ENCODE measurements around the gene CTDSP2. TPM values are rescaled to one million over a fixed set of nuclear protein-coding genes. Genes with fewer than 3 reads are reported as not detected.
A peak's percentile ranks its signal among the peaks of the same experiment; 100 is the strongest.

The CTDSP2 gene
- total RNA-seq, 4 donors from 2014 or later, result 87.5 to 196 (median 128) TPM

- no peaks in the 10 kb centered on the region for H3K9me3 ChIP-seq
- no peak overlapping the region for H3K4me3 ChIP-seq
- peaks cover 0 to 18% (median 0%) of the 10 kb centered on the region in 3 donors for H3K36me3 ChIP-seq
- TF ChIP-seq CTCF (IDR thresholded peaks at IDR 0.05) (no peak), POLR2A (IDR thresholded peaks at IDR 0.05) (no peak)
- H3K27ac ChIP-seq, result no peak overlapping the region
- H3K27me3 ChIP-seq, result no peaks in the 10 kb centered on the region
- DNase-seq, result no peak
- H3K4me1 ChIP-seq, result peaks cover 0 to 11% (median 0%) of the 10 kb centered on the region in 4 donors
These were observed 32.4 kb downstream of the CTDSP2 start for GRCh38 chr12:57813971-57814772.

GRCh38 chr12:57813111-57813970, 33.2 kb downstream of the CTDSP2 start:
- H3K4me1 ChIP-seq, result peaks cover 0 to 11% (median 0%) of the 10 kb centered on the region in 4 donors
- H3K27me3 ChIP-seq, result no peaks in the 10 kb centered on the region
- no peak for DNase-seq
- H3K9me3 ChIP-seq, result no peaks in the 10 kb centered on the region
- H3K27ac ChIP-seq, result no peak overlapping the region
- peaks cover 0 to 22% (median 0%) of the 10 kb centered on the region in 3 donors for H3K36me3 ChIP-seq
- H3K4me3 ChIP-seq, result no peak overlapping the region
- TF ChIP-seq CTCF (IDR thresholded peaks at IDR 0.05), result no peak
- no peak for TF ChIP-seq POLR2A (IDR thresholded peaks at IDR 0.05)

- Histone ChIP-seq H3K4me1 (no peaks in the 10 kb centered on the region), H3K27me3 (no peaks in the 10 kb centered on the region), H3K36me3 (peaks cover 0 to 44% (median 0%) of the 10 kb centered on the region in 3 donors), H3K9me3 (no peaks in the 10 kb centered on the region), H3K4me3 (no peak overlapping the region), H3K27ac (no peak overlapping the region)
- no peak for TF ChIP-seq POLR2A (IDR thresholded peaks at IDR 0.05)
- TF ChIP-seq CTCF (IDR thresholded peaks at IDR 0.05), result no peak
- no peak for DNase-seq
These were observed 35.3 kb downstream of the CTDSP2 start for GRCh38 chr12:57811028-57811755.

GRCh38 chr12:57810450-57810849, 36.1 kb downstream of the CTDSP2 start:
- no peaks in the 10 kb centered on the region for H3K27me3 ChIP-seq
- H3K4me3 ChIP-seq, result no peak overlapping the region
- H3K9me3 ChIP-seq, result no peaks in the 10 kb centered on the region
- DNase-seq, result peak in 1 of 3 donors; percentile 43
- H3K36me3 ChIP-seq, result peaks cover 0 to 46% (median 0%) of the 10 kb centered on the region in 3 donors
- no peak overlapping the region for H3K27ac ChIP-seq
- TF ChIP-seq POLR2A (IDR thresholded peaks at IDR 0.05) (no peak), CTCF (IDR thresholded peaks at IDR 0.05) (no peak)
- no peaks in the 10 kb centered on the region for H3K4me1 ChIP-seq

GRCh38 chr12:57809425-57809824, 37.1 kb downstream of the CTDSP2 start:
- Histone ChIP-seq H3K9me3 (no peaks in the 10 kb centered on the region), H3K27ac (no peak overlapping the region), H3K27me3 (no peaks in the 10 kb centered on the region), H3K4me1 (no peaks in the 10 kb centered on the region), H3K36me3 (peaks cover 0 to 46% (median 0%) of the 10 kb centered on the region in 3 donors), H3K4me3 (no peak overlapping the region)
- TF ChIP-seq POLR2A (IDR thresholded peaks at IDR 0.05) (no peak), CTCF (IDR thresholded peaks at IDR 0.05) (no peak)
- DNase-seq, result peak in 1 of 3 donors; percentile 3
